ENCODE data around the gene EXOSC6. TPM values are rescaled to one million over a fixed set of nuclear protein-coding genes. Genes with fewer than 3 reads are reported as not detected.

Gene EXOSC6
- total RNA-seq, 2 donors from 2014 or later, result 31.1 to 33.6 TPM

- Mint-ChIP-seq H3K9me3 (no peaks in the 10 kb centered on the region), H3K36me3 (ENCODE audit: low read depth) (peaks cover 83% of the 10 kb centered on the region), H3K4me1 (no peaks in the 10 kb centered on the region), H3K4me3 (no peak overlapping the region), H3K27me3 (ENCODE audit: insufficient read depth) (no peaks in the 10 kb centered on the region), H3K27ac (no peak overlapping the region)
- no peak overlapping the region for H3K27ac ChIP-seq (ENCODE audit: low read depth, low read length)
- TF ChIP-seq CTCF (conservative IDR thresholded peaks at IDR 0.05), result no peak
- H3K9me3 ChIP-seq (ENCODE audit: control insufficient read depth, low read length), result no peaks in the 10 kb centered on the region
- no peak for DNase-seq
- no peak overlapping the region for H3K9ac ChIP-seq (ENCODE audit: extremely low read depth, low read length, poor library complexity, severe bottlenecking)
- peaks cover 96% of the 10 kb centered on the region for H3K36me3 ChIP-seq (ENCODE audit: control insufficient read depth, insufficient read depth, low read length)
- H3K4me1 ChIP-seq (ENCODE audit: control insufficient read depth, insufficient read depth, low read length), result no peaks in the 10 kb centered on the region
- H3K27me3 ChIP-seq (ENCODE audit: control insufficient read depth, insufficient read depth, low read length, poor library complexity, severe bottlenecking), result no peaks in the 10 kb centered on the region
- WGBS, 2 experiments (ENCODE audit: insufficient coverage in 1 of 2, insufficient read length in 1 of 2), result 91 to 98% methylated on average over 8 to 10 of the region's 10 CpGs
- H3K4me3 ChIP-seq (ENCODE audit: low read length), result no peak overlapping the region
Measured at GRCh38 chr16:70258946-70259345, 7.2 kb upstream of the EXOSC6 start.

DNA sequence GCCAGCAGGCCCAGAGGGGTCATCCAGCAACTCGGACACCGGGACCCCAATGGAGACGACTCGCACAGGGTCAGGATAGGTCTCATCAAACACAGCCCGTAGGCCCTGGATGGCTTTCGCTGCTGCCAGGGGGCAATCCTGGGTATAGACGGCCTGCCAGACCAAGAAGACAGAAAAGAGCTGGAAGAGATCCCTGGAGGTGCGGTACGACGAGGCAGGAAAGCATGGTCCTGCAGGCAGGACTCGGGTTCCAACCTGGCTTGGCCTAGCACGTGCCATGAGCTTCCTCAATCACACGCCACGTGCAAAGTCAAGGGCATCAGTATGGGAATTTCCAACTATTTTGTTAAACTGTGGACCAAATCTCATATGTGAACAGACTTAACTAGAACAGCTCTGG, 6.3 kb upstream of the EXOSC6 start:
- H3K4me1 Mint-ChIP-seq, result no peaks in the 10 kb centered on the region
- TF ChIP-seq CTCF (conservative IDR thresholded peaks at IDR 0.05), result no peak
- H3K27me3 Mint-ChIP-seq (ENCODE audit: insufficient read depth), result no peaks in the 10 kb centered on the region
- Histone ChIP-seq H3K27ac (ENCODE audit: low read depth, low read length) (no peak overlapping the region), H3K36me3 (ENCODE audit: control insufficient read depth, insufficient read depth, low read length) (peaks cover 97% of the 10 kb centered on the region), H3K9me3 (ENCODE audit: control insufficient read depth, low read length) (no peaks in the 10 kb centered on the region), H3K27me3 (ENCODE audit: control insufficient read depth, insufficient read depth, low read length, poor library complexity, severe bottlenecking) (no peaks in the 10 kb centered on the region), H3K9ac (ENCODE audit: extremely low read depth, low read length, poor library complexity, severe bottlenecking) (no peak overlapping the region), H3K4me1 (ENCODE audit: control insufficient read depth, insufficient read depth, low read length) (no peaks in the 10 kb centered on the region), H3K4me3 (ENCODE audit: low read length) (no peak overlapping the region)
- no peak overlapping the region for H3K4me3 Mint-ChIP-seq
- DNase-seq, result no peak
- H3K27ac Mint-ChIP-seq, result peak overlapping the region; percentile 52
- WGBS, 2 experiments (ENCODE audit: insufficient coverage in 1 of 2, insufficient read length in 1 of 2), result 94% methylated on average over 14 of the region's 14 CpGs
- peaks cover 81% of the 10 kb centered on the region for H3K36me3 Mint-ChIP-seq (ENCODE audit: low read depth)
- H3K9me3 Mint-ChIP-seq, result no peaks in the 10 kb centered on the region

- H3K4me3 Mint-ChIP-seq, result no peak overlapping the region
- H3K36me3 Mint-ChIP-seq (ENCODE audit: low read depth), result peaks cover 83% of the 10 kb centered on the region
- Histone ChIP-seq H3K27me3 (ENCODE audit: control insufficient read depth, insufficient read depth, low read length, poor library complexity, severe bottlenecking) (no peaks in the 10 kb centered on the region), H3K4me3 (ENCODE audit: low read length) (no peak overlapping the region), H3K9me3 (ENCODE audit: control insufficient read depth, low read length) (no peaks in the 10 kb centered on the region), H3K27ac (ENCODE audit: low read depth, low read length) (no peak overlapping the region), H3K36me3 (ENCODE audit: control insufficient read depth, insufficient read depth, low read length) (peaks cover 97% of the 10 kb centered on the region), H3K9ac (ENCODE audit: extremely low read depth, low read length, poor library complexity, severe bottlenecking) (no peak overlapping the region), H3K4me1 (ENCODE audit: control insufficient read depth, insufficient read depth, low read length) (no peaks in the 10 kb centered on the region)
- no peaks in the 10 kb centered on the region for H3K9me3 Mint-ChIP-seq
- TF ChIP-seq CTCF (conservative IDR thresholded peaks at IDR 0.05), result no peak
- DNase-seq, result peak; percentile 57
- no peaks in the 10 kb centered on the region for H3K27me3 Mint-ChIP-seq (ENCODE audit: insufficient read depth)
- 79 to 94% methylated on average over 4 of the region's 4 CpGs for WGBS, 2 experiments (ENCODE audit: insufficient coverage in 1 of 2, insufficient read length in 1 of 2)
- peak overlapping the region; percentile 52 for H3K27ac Mint-ChIP-seq
- no peaks in the 10 kb centered on the region for H3K4me1 Mint-ChIP-seq
Measured at GRCh38 chr16:70257391-70257790, 5.7 kb upstream of the EXOSC6 start.
